GM19467 (cell line): ENCODE measurements around the gene NR2C1.
"Not testable (repeated sequence)": the region's sequence is repeated elsewhere in the genome, so short reads cannot be mapped to it uniquely, and the experiment has no call there.

ENCODE experiments used
- ATAC-seq: cut with Tn5 transposase; IDR thresholded peaks from one replicate; pipeline ENCODE4 v1.9.1; 2021; ENCODE audit warnings: mild to moderate bottlenecking, moderate library complexity; ENCODE audit not compliant: unreplicated experiment

NR2C1 gene

GRCh38 chr12:95072900-95073697 lies at the start of gene NR2C1:
NR2C1 (minus strand) TSS chr12:95073618; CDS start chr12:95067384, 6,234 bp downstream.
- ATAC-seq: peak; percentile 95

- ATAC-seq: no peak
Measured at GRCh38 chr12:95118788-95119179, 45.4 kb upstream of the NR2C1 start.

GRCh38 chr12:95118138-95118787 lies 44.8 kb upstream of the NR2C1 start:
- no peak for ATAC-seq

GRCh38 chr12:95117178-95117599 lies 43.8 kb upstream of the NR2C1 start:
- peak; percentile 75 for ATAC-seq

GRCh38 chr12:95116773-95117172 lies 43.4 kb upstream of the NR2C1 start:
- no peak for ATAC-seq

- ATAC-seq: no peak
Measured at GRCh38 chr12:95116341-95116740, 42.9 kb upstream of the NR2C1 start.

GRCh38 chr12:95115641-95116040 lies 42.2 kb upstream of the NR2C1 start:
- ATAC-seq: no peak

GRCh38 chr12:95114766-95115405 lies 41.5 kb upstream of the NR2C1 start:
- ATAC-seq: no peak

GRCh38 chr12:95107362-95107761 lies 33.9 kb upstream of the NR2C1 start:
- ATAC-seq: no peak

GRCh38 chr12:95105540-95105939 lies 32.1 kb upstream of the NR2C1 start:
- ATAC-seq: no peak

- ATAC-seq: no peak
Measured at GRCh38 chr12:95104919-95105452, 31.6 kb upstream of the NR2C1 start.

- peak; percentile 93 for ATAC-seq
Measured at GRCh38 chr12:95102916-95103671, 29.7 kb upstream of the NR2C1 start.

GRCh38 chr12:95101957-95102356 lies 28.5 kb upstream of the NR2C1 start:
- not testable (repeated sequence) for ATAC-seq

- no peak for ATAC-seq
Measured at GRCh38 chr12:95100264-95101190, 27.1 kb upstream of the NR2C1 start.

- no peak for ATAC-seq
Measured at GRCh38 chr12:95099270-95099790, 25.9 kb upstream of the NR2C1 start.

- ATAC-seq: no peak
Measured at GRCh38 chr12:95096852-95097251, 23.4 kb upstream of the NR2C1 start.

GRCh38 chr12:95096378-95096777 lies 23.0 kb upstream of the NR2C1 start:
- no peak for ATAC-seq

- ATAC-seq: not testable (repeated sequence)
Measured at GRCh38 chr12:95095866-95096265, 22.4 kb upstream of the NR2C1 start.

- no peak for ATAC-seq
Measured at GRCh38 chr12:95089462-95089861, 16.0 kb upstream of the NR2C1 start.
